C4-2B (cell line): ENCODE measurements around the gene MAGI3.

Experiments
- CTCF ChIP-seq: fragments of 450-650 bp; conservative IDR thresholded peaks from 2 replicates; pipeline ENCODE4 v1.5.1; 2017; ENCODE audit warnings: mild to moderate bottlenecking
- ZFX ChIP-seq: fragments of 450-650 bp; IDR thresholded peaks from 2 replicates; pipeline ENCODE4 v1.6.1; 2017

GRCh38 chr1:113674591-113674990, 284.3 kb downstream of the MAGI3 start:
- TF ChIP-seq CTCF (no peak), ZFX (no peak)
